PC-3 (cell line): Measurements from ENCODE around the gene MAP2.

Source experiments
- CTCF ChIP-seq: fragments of 300-600 bp; sonication (generic); conservative IDR thresholded peaks from 2 replicates; pipeline ENCODE4 v1.5.1; 2017; ENCODE audit warnings: antibody characterized with exemption, low read depth, mild to moderate bottlenecking, low read length
- EZH2 ChIP-seq: fragments of 300-600 bp; sonication (generic); IDR thresholded peaks from one replicate; pipeline ENCODE4 v1.6.1; 2017; ENCODE audit warnings: antibody characterized with exemption, mild to moderate bottlenecking, low read length; ENCODE audit not compliant: unreplicated experiment

- no peak for TF ChIP-seq CTCF
- TF ChIP-seq EZH2, result no peak
These were observed 123.9 kb downstream of the MAP2 start for GRCh38 chr2:209547726-209548125.
